H1 (cell line): ENCODE measurements around the gene MAOB.

ENCODE experiments used
- EP300 ChIP-seq, 2 experiments: IDR thresholded peaks; 1 replicate in 1 of 2; 2 replicates in 1 of 2; pipeline ENCODE4 v1.6.1; 2011 to 2012; ENCODE audit warnings: low read depth in 2 of 2, low read length in 2 of 2, mild to moderate bottlenecking in 2 of 2, borderline replicate concordance in 1 of 2, inconsistent platforms in 1 of 2, moderate library complexity in 1 of 2
- EZH2 ChIP-seq: fragments of 200-600 bp; sonication (generic); IDR thresholded peaks from 2 replicates; pipeline ENCODE4 v1.7.1; 2012; ENCODE audit warnings: low read depth, mild to moderate bottlenecking, moderate library complexity, low read length, inconsistent platforms; ENCODE audit not compliant: severe bottlenecking
- TF ChIP-seq, protein P1 (sequence below), 3 experiments: IDR thresholded peaks; 1 replicate in 2 of 3; 2 replicates in 1 of 3; pipeline versions ENCODE4 v1.5.1 to v1.6.1; 2011; ENCODE audit warnings: low read length in 3 of 3, mild to moderate bottlenecking in 3 of 3, inconsistent platforms in 2 of 3, low read depth in 1 of 3, moderate library complexity in 1 of 3; ENCODE audit not compliant: insufficient read depth in 1 of 3; ENCODE audit errors: control extremely low read depth in 1 of 3

DNA sequence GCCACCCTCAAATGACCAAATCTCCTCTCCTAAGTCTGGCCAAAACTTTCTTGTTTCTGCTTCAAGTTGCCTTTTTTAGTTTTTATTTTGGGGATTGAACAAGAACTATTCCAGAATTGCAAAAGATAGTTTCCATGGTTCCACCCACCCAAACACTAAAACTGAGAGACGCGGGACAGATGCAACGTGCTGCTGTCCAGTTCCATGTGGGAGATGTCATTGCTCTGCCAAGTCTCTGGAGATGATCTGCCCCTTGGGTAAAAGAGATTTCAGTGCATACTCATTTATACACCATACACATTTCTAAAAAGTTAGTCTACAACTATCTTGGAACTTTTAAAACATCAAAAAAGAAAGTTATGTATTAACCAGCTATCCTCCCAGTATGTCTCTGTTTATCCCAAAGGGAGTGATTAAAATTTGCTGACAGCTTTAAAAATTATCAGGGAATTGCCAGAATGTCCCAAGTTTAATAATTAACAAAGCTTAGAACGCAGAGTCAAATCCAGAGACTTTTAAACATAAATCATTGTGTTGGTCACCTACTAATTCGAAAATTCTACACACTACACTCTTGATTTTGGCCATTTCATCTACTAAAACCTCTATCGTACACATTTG, 3.2 kb downstream of the MAOB start:
- TF ChIP-seq EP300 (IDR thresholded peaks at IDR 0.05; ENCODE audit: borderline replicate concordance in 1 of 2, low read depth in 2 of 2, low read length in 2 of 2) (no peak), EZH2 (no peak)
- TF ChIP-seq, protein P1, sequence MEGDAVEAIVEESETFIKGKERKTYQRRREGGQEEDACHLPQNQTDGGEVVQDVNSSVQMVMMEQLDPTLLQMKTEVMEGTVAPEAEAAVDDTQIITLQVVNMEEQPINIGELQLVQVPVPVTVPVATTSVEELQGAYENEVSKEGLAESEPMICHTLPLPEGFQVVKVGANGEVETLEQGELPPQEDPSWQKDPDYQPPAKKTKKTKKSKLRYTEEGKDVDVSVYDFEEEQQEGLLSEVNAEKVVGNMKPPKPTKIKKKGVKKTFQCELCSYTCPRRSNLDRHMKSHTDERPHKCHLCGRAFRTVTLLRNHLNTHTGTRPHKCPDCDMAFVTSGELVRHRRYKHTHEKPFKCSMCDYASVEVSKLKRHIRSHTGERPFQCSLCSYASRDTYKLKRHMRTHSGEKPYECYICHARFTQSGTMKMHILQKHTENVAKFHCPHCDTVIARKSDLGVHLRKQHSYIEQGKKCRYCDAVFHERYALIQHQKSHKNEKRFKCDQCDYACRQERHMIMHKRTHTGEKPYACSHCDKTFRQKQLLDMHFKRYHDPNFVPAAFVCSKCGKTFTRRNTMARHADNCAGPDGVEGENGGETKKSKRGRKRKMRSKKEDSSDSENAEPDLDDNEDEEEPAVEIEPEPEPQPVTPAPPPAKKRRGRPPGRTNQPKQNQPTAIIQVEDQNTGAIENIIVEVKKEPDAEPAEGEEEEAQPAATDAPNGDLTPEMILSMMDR (IDR thresholded peaks at IDR 0.05; ENCODE audit: control extremely low read depth in 1 of 3, insufficient read depth in 1 of 3, low read depth in 1 of 3, low read length in 3 of 3): no peak
